ENCODE measurements around the gene GCDH.

The GCDH gene

GRCh38 chr19:12864143-12864542 is 26.8 kb upstream of the GCDH start:
- H3K4me1 ChIP-seq (ENCODE audit: control insufficient read depth in 2 of 2, insufficient read depth in 2 of 2, low read length in 2 of 2): peaks cover 5 to 8% of the 10 kb centered on the region in 2 donors
- no peak overlapping the region for H3K9ac ChIP-seq (ENCODE audit: low read depth in 1 of 2, low read length in 2 of 2)
- H3K27ac ChIP-seq (ENCODE audit: low read depth in 2 of 2, low read length in 2 of 2): no peak overlapping the region
- H3K36me3 ChIP-seq (ENCODE audit: control insufficient read depth in 2 of 2, insufficient read depth in 2 of 2, low read length in 2 of 2): no peaks in the 10 kb centered on the region
- H3K4me3 ChIP-seq (ENCODE audit: low read length in 2 of 2): no peak overlapping the region
- H3K9me3 ChIP-seq (ENCODE audit: control insufficient read depth in 2 of 2, low read length in 2 of 2): no peaks in the 10 kb centered on the region
- H3K27me3 ChIP-seq (ENCODE audit: control insufficient read depth in 2 of 2, insufficient read depth in 2 of 2, low read length in 2 of 2): peaks cover 0 to 2% of the 10 kb centered on the region in 2 donors

GRCh38 chr19:12864721-12865715 is 25.9 kb upstream of the GCDH start:
- Histone ChIP-seq H3K9me3 (ENCODE audit: control insufficient read depth in 2 of 2, low read length in 2 of 2) (no peaks in the 10 kb centered on the region), H3K27me3 (ENCODE audit: control insufficient read depth in 2 of 2, insufficient read depth in 2 of 2, low read length in 2 of 2) (peaks cover 0 to 2% of the 10 kb centered on the region in 2 donors), H3K27ac (ENCODE audit: low read depth in 2 of 2, low read length in 2 of 2) (no peak overlapping the region), H3K4me3 (ENCODE audit: low read length in 2 of 2) (no peak overlapping the region), H3K9ac (ENCODE audit: low read depth in 1 of 2, low read length in 2 of 2) (no peak overlapping the region), H3K36me3 (ENCODE audit: control insufficient read depth in 2 of 2, insufficient read depth in 2 of 2, low read length in 2 of 2) (no peaks in the 10 kb centered on the region), H3K4me1 (ENCODE audit: control insufficient read depth in 2 of 2, insufficient read depth in 2 of 2, low read length in 2 of 2) (peaks cover 5 to 8% of the 10 kb centered on the region in 2 donors)

- H3K9ac ChIP-seq (ENCODE audit: low read depth in 1 of 2, low read length in 2 of 2): no peak overlapping the region
- H3K36me3 ChIP-seq (ENCODE audit: control insufficient read depth in 2 of 2, insufficient read depth in 2 of 2, low read length in 2 of 2): no peaks in the 10 kb centered on the region
- H3K27ac ChIP-seq (ENCODE audit: low read depth in 2 of 2, low read length in 2 of 2): no peak overlapping the region
- peaks cover 0 to 2% of the 10 kb centered on the region in 2 donors for H3K27me3 ChIP-seq (ENCODE audit: control insufficient read depth in 2 of 2, insufficient read depth in 2 of 2, low read length in 2 of 2)
- peaks cover 5 to 8% of the 10 kb centered on the region in 2 donors for H3K4me1 ChIP-seq (ENCODE audit: control insufficient read depth in 2 of 2, insufficient read depth in 2 of 2, low read length in 2 of 2)
- H3K4me3 ChIP-seq (ENCODE audit: low read length in 2 of 2): no peak overlapping the region
- no peaks in the 10 kb centered on the region for H3K9me3 ChIP-seq (ENCODE audit: control insufficient read depth in 2 of 2, low read length in 2 of 2)
Observed at GRCh38 chr19:12865746-12866415, 25.1 kb upstream of the GCDH start.

GRCh38 chr19:12866416-12867119 is 24.4 kb upstream of the GCDH start:
- Histone ChIP-seq H3K9me3 (ENCODE audit: control insufficient read depth in 2 of 2, low read length in 2 of 2) (no peaks in the 10 kb centered on the region), H3K36me3 (ENCODE audit: control insufficient read depth in 2 of 2, insufficient read depth in 2 of 2, low read length in 2 of 2) (no peaks in the 10 kb centered on the region), H3K4me3 (ENCODE audit: low read length in 2 of 2) (no peak overlapping the region), H3K9ac (ENCODE audit: low read depth in 1 of 2, low read length in 2 of 2) (no peak overlapping the region), H3K27ac (ENCODE audit: low read depth in 2 of 2, low read length in 2 of 2) (no peak overlapping the region), H3K4me1 (ENCODE audit: control insufficient read depth in 2 of 2, insufficient read depth in 2 of 2, low read length in 2 of 2) (peaks cover 5 to 8% of the 10 kb centered on the region in 2 donors), H3K27me3 (ENCODE audit: control insufficient read depth in 2 of 2, insufficient read depth in 2 of 2, low read length in 2 of 2) (peaks cover 0 to 2% of the 10 kb centered on the region in 2 donors)

GRCh38 chr19:12867120-12868099 is 23.6 kb upstream of the GCDH start:
- Histone ChIP-seq H3K4me3 (ENCODE audit: low read length in 2 of 2) (peak overlapping the region; percentile 61 to 70), H3K36me3 (ENCODE audit: control insufficient read depth in 2 of 2, insufficient read depth in 2 of 2, low read length in 2 of 2) (no peaks in the 10 kb centered on the region)

GRCh38 chr19:12868540-12869112 is 22.3 kb upstream of the GCDH start:
- Histone ChIP-seq H3K9me3 (ENCODE audit: control insufficient read depth in 2 of 2, low read length in 2 of 2) (no peaks in the 10 kb centered on the region), H3K36me3 (ENCODE audit: control insufficient read depth in 2 of 2, insufficient read depth in 2 of 2, low read length in 2 of 2) (no peaks in the 10 kb centered on the region), H3K4me1 (ENCODE audit: control insufficient read depth in 2 of 2, insufficient read depth in 2 of 2, low read length in 2 of 2) (peaks cover 5 to 8% of the 10 kb centered on the region in 2 donors), H3K9ac (ENCODE audit: low read depth in 1 of 2, low read length in 2 of 2) (no peak overlapping the region), H3K27ac (ENCODE audit: low read depth in 2 of 2, low read length in 2 of 2) (no peak overlapping the region), H3K4me3 (ENCODE audit: low read length in 2 of 2) (no peak overlapping the region), H3K27me3 (ENCODE audit: control insufficient read depth in 2 of 2, insufficient read depth in 2 of 2, low read length in 2 of 2) (peaks cover 0 to 2% of the 10 kb centered on the region in 2 donors)

More at GRCh38 chr19:12867120-12868099, 23.6 kb upstream of the GCDH start:
- Histone ChIP-seq H3K27me3 (ENCODE audit: control insufficient read depth in 2 of 2, insufficient read depth in 2 of 2, low read length in 2 of 2) (peaks cover 0 to 2% of the 10 kb centered on the region in 2 donors), H3K4me1 (ENCODE audit: control insufficient read depth in 2 of 2, insufficient read depth in 2 of 2, low read length in 2 of 2) (peaks cover 5 to 8% of the 10 kb centered on the region in 2 donors), H3K27ac (ENCODE audit: low read depth in 2 of 2, low read length in 2 of 2) (no peak overlapping the region), H3K9me3 (ENCODE audit: control insufficient read depth in 2 of 2, low read length in 2 of 2) (no peaks in the 10 kb centered on the region), H3K9ac (ENCODE audit: low read depth in 1 of 2, low read length in 2 of 2) (peak overlapping the region; percentile 14 to 56)

GRCh38 chr19:12871681-12872080 is 19.3 kb upstream of the GCDH start:
- no peak overlapping the region for H3K27ac ChIP-seq (ENCODE audit: low read depth in 2 of 2, low read length in 2 of 2)

GRCh38 chr19:12872255-12872654 is 18.7 kb upstream of the GCDH start:
- no peak overlapping the region for H3K4me3 ChIP-seq (ENCODE audit: low read length in 2 of 2)
- no peaks in the 10 kb centered on the region for H3K9me3 ChIP-seq (ENCODE audit: control insufficient read depth in 2 of 2, low read length in 2 of 2)
- H3K9ac ChIP-seq (ENCODE audit: low read depth in 1 of 2, low read length in 2 of 2): no peak overlapping the region
- H3K27ac ChIP-seq (ENCODE audit: low read depth in 2 of 2, low read length in 2 of 2): no peak overlapping the region
- H3K27me3 ChIP-seq (ENCODE audit: control insufficient read depth in 2 of 2, insufficient read depth in 2 of 2, low read length in 2 of 2): peaks cover 0 to 2% of the 10 kb centered on the region in 2 donors
- H3K4me1 ChIP-seq (ENCODE audit: control insufficient read depth in 2 of 2, insufficient read depth in 2 of 2, low read length in 2 of 2): peaks cover 2 to 5% of the 10 kb centered on the region in 2 donors
- H3K36me3 ChIP-seq (ENCODE audit: control insufficient read depth in 2 of 2, insufficient read depth in 2 of 2, low read length in 2 of 2): peaks cover 0 to 6% of the 10 kb centered on the region in 2 donors

More at GRCh38 chr19:12871681-12872080, 19.3 kb upstream of the GCDH start:
- Histone ChIP-seq H3K4me3 (ENCODE audit: low read length in 2 of 2) (no peak overlapping the region), H3K4me1 (ENCODE audit: control insufficient read depth in 2 of 2, insufficient read depth in 2 of 2, low read length in 2 of 2) (peaks cover 5 to 8% of the 10 kb centered on the region in 2 donors), H3K36me3 (ENCODE audit: control insufficient read depth in 2 of 2, insufficient read depth in 2 of 2, low read length in 2 of 2) (peaks cover 0 to 6% of the 10 kb centered on the region in 2 donors), H3K27me3 (ENCODE audit: control insufficient read depth in 2 of 2, insufficient read depth in 2 of 2, low read length in 2 of 2) (peaks cover 0 to 2% of the 10 kb centered on the region in 2 donors), H3K9ac (ENCODE audit: low read depth in 1 of 2, low read length in 2 of 2) (no peak overlapping the region), H3K9me3 (ENCODE audit: control insufficient read depth in 2 of 2, low read length in 2 of 2) (no peaks in the 10 kb centered on the region)

Data from mucosa of rectum (tissue), 2 donors.